C1 segment of cervical spinal cord (tissue), 14 donors: ENCODE measurements around the gene MRPL36.

Experiments
- DNase-seq, 14 donors: peaks; one replicate each; lab custom pipeline; 2025; lab: John Stamatoyannopoulos, UW

Gene MRPL36

DNA sequence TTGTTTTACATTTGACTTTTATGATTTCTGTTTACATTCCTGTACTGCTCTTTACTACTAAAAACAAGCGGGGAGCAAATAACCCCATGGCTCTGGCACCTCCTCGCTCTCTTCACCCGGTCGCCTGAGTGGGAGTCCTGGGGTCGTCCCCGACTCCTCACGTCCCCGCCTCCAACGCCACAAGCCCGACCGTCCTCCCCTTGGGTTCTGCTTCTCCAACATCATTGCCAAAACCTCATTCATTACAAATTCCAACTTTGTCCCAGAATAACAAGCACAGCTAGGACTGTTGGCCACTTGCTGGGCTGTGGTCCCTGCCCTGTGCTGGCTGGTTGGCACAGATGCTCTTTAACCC, 35.1 kb downstream of the MRPL36 start:
- DNase-seq: no peak

DNA sequence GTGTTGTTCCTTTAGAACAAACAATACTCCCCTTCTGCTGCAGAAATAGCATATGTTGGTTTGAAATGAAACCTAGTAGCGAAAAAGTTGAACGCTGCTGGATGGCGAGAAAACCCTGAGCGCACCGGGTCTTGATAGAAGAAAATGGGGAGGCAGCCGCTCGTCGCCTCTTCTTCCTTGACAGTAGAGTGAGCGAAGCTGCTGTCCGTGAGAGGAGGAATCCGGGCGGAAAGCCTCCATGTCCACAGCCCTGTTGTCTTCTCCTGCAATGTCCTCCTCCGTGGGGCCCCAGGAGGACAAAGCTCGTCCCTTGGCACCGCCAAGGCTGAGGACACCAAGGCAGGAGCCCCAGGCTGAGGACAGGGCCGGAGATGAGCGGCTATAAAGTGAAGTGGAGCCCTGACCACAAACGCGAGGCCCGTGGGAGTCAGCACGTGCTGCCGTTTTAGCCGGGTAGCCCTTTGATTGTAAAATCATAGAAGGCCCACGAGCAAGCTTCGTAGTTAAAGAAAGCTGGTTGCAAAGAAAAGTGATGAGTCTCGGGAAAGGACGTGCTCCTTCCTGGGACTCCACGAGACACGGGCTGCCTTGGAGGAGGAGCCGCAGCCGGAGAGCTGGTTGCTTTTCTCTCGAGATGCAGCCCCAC, 35.6 kb downstream of the MRPL36 start:
- no peak for DNase-seq

DNA sequence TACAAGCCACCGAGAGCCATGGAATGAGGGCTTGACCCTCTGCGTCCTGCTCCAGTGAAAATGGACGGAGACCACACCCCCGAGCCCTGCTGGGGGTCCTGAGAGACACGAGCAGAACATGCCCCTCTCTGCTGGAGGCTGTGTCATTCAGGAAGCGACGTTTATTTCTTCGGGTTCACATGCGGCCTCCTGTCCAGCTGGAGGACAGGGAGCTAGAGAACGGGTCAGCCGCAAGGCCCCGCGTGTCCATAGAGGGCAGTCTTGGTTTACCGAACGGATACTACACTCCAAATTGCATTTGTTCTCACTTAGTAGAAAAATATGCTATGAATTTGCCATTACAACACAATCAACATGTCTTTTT, 36.1 kb downstream of the MRPL36 start:
- no peak for DNase-seq

DNA sequence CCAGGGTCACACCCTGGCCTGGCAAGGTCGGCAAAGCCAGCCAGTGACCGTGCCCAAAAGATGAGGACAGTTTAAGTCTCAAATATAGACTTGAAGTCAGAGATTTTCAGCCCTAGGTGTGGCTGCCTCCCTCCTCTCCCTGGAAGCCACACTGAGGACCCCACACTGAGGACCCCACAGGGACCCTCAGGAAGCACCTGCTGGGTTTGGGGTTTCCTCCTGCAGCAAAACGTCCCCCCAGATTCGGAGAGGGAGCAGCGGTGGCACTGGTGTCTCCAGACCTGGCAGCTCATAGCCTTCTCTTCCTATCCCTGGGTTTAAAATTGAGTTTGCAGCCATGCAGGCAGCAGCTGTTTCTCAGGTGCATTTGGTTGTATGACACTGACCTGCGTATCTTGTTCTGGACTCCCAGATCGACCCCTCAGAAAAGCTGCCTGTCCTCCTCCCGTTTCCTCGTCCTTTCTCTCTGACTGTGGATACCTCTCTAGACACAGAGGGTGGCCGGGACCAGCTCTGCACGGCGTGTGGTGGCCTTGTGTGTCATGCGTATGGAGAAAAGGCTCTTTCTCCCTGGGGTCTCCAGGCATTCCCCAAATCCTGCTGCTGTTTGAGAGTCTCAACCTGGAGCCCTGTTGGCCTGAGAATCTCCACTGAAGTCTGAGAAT, 36.6 kb downstream of the MRPL36 start:
- no peak for DNase-seq

DNA sequence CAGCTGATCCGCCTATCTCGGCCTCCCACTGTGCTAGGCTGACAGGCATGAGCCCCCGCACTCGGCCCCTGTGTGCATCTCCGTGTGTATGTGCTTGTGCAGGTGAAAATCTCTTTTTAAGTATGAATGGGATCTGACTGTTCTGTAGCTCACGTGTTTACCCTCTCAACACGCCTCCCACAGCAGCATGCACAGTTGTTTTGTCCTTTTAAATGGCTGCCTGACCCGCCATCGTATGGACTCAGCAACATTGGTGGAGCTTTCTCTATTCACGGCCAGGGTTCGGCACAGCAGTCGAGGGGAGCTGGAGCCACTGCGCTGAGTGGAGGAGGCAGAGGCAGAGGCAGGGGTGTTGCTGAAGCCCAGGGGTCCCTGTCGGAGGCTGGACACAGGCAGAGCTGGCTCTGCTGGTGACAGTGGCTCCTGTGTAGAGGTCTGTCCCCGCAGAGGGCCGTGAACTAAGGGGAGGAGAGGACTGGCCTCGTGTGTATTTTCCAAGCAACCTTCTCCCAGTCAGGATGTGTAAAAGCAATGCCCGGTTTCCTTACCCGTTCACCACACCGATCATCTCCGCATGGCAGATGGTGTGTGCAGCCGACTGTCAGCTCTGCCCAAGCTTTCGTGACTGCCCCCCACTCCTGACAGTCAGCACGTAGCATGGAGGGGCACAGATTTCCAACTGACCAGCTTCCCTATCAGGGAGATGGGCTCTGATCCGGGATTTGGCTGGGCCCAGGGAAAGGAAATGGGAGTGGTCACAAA, 37.3 kb downstream of the MRPL36 start:
- no peak for DNase-seq

DNA sequence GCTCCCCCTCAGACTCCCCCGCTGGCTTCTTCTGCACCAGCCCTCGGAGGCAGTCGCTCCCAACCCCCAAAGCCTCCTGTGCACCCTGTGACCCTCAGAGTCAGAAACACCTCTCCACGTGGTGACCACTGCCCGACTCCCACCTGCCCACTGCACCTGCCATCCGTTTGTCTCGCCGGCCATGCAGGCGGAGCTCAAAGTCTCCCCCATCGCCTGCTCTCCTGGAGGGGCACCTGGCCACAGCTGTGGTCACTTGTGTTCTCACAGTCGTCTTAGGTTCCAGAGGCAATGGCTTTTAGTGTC, 38.2 kb downstream of the MRPL36 start:
- no peak for DNase-seq

DNA sequence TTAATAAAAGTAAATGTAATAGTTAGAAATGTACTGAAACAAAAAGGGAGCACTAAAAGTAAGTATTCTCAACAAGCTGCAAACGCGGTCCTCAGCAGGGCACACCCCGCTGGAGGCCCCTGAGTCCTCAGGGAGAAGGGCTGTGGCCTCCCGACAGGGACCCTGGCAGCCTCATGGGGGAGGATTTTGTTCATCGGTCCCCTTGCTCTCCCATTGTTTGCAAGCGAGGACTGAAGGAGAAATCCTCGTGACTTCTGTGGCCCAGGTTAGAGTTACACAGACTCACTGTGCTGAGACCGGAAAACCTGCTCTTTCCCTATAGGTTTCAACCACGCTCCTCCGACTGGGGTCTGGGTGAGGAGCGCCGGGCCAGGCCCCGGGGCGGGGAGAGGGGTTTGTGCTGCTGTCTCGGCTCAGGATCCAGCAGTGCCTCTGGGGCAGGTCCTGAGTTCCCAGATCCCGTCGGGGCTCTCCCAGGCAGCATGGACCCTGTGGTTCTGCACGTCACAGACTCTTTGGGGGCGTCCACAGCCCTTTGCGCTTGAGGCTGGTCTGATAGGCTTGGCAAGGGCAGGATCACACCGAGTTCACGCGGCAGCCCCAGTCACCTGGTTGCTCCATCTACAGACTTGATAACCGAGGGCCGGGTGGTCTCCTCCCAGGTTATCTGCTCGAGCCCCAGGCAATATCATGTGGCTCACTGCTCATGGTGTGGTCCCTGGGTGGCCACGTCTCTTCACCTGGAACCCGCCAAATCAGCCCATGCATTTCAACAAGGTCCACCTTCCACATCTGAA, 38.8 kb downstream of the MRPL36 start:
- DNase-seq: no peak

DNA sequence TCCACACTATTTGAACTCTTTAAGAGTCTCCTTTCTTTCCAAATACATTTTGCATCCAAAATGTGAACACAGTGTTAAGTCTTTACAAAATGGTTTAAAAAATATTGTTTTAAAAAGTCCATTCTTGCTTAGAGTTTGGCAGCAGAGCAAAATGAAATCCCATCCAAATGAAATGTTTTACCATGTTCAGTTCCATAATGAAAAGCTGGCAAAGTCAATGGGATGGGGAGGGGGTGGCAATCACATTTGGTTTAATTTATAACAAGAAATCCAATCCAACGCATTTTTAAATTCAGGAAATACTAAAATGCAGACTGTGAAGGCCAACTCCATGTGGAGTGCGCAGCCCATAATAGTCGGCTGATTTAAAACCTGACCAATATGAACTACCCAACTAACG, 39.4 kb downstream of the MRPL36 start:
- DNase-seq: no peak

DNA sequence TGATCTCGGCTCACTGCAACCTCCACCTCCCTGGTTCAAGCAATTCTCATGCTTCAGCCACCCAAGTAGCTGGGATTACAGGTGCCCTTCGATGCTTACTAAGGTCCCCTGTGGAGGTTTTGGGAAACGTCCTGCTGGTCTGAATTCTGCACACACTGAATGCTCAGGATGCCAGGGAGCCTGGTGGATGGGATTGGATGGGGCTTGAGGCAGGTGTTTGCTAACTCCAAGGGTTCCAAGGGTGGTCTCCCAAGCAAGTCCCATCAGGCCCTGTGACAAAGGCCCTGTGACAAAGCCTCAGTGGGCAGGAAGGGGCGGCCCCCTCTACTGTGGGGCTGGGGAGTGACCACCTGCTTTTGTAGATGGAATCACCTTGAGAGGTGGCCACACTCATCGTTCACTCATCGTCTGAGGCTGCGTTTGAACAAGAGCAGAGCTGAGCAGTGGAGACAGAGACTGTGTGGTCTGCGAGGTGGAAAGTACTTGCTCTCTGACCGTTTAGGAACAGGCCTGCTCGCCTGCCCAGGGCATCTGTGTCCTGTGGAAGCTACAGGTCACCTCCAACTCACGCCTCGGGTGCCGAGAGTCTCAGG, 40.2 kb downstream of the MRPL36 start:
- DNase-seq: no peak

DNA sequence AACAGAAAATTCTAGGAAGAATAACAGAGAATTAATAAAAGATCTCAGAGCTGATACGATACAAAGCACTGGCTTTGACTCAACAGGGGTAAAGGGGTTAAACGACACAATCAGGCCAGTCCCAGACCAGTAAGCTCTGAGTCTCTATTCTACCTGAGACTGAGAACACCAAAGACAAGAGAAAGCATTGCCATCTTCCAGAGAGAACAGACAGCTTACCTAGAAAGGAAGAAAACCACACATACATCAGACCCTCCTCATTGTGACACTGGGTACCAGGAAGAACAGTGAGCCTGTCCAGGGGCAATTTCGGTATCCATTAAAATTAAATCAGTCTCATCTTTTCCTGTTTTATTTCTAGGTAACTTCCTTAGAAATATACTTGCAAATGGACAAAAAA, 41.1 kb downstream of the MRPL36 start:
- DNase-seq: no peak

DNA sequence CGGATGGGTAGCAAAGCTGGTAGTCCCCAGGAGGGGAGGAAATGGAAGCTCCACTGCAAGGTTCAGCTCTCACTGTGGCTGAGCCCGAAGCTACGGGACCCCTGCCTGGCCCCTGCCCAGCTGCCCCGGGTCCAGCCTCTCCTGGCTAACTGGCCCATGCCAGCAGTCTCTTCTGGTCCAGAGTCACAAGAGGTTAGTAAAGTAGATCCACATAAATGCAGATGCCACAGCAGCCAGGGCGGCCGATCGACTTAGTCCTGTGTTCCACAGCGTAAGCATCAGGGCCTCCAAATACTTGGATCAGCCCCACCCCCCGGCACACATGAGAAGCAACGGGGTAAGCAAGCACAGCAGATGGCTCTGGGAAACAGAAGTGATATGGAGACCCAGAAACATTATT, 42.1 kb downstream of the MRPL36 start:
- DNase-seq: no peak

DNA sequence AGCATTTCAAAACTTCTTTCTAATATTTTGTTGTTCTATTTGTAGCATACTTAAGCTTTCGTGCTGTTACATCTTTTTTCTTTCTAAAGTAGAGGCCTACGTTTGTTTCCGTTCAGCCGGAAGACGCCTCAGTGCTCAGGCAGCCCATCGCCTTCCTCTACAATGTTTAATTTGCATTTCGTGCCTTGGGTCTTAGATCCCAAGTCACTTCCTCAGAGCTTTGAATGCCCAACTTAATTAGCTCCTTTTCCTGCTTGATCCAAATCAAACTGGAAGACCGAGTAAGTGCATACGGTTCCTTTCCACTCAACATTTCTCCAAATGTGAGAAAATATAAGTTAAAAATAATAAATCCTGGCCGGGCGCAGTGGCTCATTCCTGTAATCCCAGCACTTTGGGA, 43.2 kb downstream of the MRPL36 start:
- DNase-seq: no peak

DNA sequence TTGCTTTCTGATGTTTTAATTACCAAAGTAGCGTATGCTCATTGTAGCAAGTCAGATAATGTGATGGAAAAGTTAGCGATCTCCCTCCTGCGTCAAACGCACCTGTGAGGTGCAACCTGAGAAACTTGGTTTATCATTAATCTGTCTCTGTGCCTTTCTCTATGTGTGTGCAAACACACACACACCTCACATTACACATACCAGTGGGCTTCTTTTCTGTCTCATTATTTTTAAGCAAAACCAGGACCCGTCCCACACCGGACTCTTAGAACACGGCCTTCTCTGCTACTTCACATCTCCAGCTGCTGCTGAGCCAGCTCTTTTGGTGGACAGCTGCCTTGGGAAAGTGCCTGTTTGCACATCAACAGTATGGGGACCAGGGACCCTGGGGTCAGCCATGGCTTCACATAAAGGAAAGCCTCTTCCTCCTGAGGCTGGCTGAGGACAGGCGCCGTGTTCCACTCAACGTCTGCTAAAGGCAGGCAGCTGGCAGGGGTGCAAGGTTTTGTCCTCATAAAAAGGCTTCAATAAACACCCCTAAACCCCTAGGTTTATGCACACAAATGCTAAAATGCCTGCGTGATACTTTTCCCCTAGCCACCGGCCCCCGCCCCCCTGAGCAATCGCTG, 44.2 kb downstream of the MRPL36 start:
- DNase-seq: no peak

DNA sequence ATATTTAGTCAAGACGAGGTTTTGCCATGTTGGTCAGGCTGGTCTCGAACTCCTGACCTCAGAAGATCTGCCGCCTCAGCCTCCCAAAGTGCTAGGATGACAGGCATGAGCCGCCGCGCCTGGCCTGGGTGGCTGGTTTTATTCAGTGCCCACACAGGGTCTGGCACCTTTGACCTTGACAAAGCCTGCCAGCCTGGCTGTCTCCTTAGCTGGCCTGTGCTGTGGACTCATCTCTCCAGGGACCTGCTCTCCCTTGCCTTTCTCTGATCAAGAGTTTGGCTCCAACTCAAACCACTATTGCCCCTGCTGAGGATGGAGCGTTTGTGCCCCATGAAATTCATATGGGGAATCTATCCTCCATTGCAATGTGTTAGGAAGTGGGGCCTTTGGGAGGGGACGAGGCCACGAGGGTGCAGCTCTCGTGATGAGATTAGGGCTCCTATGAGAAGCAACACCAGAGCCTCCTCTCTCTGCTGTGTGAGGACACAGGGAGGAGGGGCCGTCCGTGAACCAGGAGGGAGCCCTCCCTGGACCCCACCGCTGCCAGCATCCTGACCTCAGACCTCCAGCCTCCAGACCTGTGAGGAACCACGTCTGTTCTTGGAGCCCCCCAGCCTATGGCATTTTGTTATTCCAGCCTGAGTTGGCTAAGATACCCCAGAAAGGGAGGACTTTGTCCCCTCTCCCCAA, 45.0 kb downstream of the MRPL36 start:
- no peak for DNase-seq

DNA sequence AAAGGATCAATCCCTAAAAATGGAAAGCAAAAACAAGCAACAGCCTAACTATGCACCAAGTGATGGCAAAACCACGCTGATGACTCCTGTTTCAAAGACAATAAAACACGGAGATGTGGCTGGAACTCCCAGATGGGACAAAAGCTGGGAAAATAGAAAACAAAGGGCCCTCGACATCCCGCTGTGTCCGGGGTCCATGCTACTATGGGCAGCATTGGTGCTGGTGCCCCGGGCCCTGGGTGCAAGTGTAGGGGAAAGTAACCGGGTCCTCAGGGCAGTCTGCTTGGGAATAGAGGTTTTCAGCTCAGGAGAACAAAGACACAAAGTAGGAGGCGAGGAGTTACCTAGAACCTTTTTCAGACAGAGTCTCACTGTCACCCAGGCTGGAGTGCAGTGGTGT, 46.1 kb downstream of the MRPL36 start:
- DNase-seq: no peak

DNA sequence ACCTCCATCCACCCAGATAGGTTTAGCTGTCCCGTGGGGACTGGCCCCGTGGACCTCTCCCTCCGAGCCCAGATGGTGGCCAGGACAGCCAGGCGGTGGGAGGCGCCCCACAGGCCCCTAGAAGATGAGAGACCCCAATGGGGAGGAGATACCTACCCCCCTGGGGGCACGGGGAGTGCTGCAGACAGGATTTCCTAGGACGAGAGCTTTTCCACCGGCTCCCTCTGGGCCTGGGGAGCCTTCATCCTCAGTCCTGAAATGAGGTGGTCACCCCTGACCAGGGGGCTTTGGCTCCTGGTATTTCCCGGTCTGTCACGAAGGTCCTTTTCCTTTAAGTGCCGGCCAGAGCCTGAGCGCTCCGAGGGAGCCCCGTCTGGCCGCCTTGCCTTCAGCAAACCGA, 46.8 kb downstream of the MRPL36 start:
- no peak for DNase-seq

DNA sequence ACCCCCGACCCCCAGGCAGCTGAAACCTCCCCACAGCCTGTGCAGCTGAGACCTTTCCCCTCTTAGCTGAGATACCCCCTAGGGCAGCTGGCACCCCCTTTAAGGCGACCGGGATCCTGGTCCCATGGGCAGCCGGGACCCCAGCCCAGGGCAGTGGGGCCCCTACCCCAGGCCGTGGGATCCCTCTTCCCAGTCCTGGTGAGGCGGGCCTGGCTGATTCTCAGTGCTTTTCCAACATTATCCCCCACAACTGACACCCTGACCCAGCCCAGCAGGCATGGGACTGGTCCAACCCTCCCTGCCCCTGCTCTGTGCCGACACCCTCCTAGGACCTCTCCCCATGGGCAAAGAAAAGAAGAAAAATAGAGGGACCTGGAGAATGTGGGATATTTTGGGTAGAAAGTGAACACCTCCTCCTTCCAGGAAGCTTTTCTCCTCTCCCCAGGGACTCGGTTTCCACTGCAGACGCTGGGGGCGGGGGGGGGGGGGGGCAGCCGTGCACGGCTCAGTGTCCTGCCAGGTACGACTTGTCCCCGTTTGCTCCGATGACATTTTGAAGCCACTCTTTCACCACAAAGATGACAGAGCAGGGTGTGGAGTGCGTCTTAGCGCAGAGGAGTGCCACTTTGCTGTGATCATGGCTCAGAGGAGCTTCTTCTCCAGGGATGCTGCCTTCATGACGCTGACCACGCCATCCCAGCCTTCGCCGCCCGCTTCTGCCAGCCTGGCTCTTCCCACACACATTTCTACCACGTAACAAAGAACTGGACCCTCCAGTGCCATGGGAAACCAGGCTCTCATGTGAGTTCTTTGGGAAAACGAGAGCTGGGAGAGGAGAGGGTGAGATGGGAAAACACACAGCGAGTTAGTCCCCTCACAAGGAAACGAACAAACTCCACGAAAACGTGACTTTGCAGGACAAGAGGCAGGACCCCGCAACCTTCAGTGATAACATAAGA, 47.5 kb downstream of the MRPL36 start:
- DNase-seq: no peak

DNA sequence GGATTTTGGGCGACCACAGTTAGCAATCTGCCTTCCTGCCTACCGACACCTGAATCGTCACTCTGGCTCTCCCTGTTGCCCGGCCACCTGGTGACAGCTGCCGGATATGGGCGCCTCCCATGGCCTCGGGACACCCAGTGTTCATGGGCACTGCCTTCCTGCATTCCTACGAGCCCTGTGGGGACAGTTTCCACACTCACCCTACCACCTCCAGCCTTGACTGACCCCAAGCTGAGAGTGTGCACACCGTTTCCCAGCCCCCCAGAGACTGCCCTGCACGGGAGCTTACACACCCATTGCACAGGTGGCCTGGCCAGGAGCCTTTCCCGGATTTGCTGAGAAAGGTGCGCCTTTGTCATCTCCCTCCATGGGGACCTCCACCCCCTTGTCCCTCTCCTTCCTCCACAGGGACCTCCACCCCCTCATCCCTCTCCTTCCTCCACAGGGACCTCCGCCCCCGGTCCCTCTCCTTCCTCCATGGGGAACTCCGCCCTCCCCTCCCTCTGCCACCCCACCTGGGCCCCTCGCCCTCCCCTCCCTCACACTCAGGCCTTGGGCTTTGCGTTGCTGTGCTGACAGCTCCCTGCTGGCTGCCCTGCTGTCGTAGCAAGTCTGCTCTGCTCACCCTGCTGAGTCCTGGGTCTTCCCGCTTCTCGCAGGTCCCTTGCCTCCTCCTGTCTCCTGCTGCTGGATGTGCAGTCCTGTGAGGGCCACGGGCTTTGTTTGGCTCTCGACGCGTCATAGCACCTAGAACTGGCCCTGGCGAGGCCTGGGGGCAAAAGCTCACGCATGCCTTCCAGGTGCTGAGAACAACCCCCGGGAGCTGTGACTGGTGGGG, 48.4 kb downstream of the MRPL36 start:
- no peak for DNase-seq

DNA sequence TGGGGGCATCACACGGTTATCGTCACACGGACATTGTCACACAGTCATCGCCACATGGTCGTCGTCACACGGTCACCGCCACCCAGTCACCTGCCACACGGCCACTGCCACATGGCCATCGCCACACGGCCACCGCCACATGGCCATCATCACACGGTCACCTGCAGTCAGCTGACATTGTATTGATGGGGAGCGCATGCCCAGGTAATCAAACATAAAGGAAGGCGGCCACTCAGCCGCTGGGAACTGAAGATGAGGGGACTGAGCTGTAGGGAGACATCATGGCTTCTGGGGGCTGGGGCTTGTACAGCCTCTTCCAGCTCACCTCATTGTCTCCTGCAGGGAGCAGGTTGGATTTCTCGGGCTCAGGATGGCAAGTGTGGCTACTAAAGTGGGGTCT, 49.2 kb downstream of the MRPL36 start:
- DNase-seq: no peak
